NCI-H2227 (cell line): ENCODE measurements around the gene RRP15.

Experiments
- DNase-seq: peaks from one replicate; lab custom pipeline; 2025; ENCODE audit not compliant: unreplicated experiment; lab: John Stamatoyannopoulos, UW

RRP15 gene

DNA sequence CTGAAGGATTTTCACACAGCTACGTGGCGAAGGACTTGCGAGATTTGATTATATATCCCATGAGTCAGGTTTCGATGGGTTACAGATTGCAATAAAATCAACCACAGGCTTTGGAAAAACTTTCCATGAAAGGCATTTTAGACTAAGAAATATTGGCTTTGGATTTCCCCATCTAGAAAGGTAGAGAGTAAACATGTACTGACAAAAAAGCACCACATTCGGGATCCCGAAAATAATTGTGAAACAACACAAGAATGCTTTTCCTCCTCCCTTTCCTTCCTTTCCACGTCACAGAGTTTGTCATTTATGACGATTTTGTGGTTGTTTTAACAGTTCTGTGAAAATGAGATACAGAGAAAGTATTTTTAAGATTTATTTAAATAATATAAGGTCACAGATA, 98.6 kb downstream of the RRP15 start:
- DNase-seq = no peak

DNA sequence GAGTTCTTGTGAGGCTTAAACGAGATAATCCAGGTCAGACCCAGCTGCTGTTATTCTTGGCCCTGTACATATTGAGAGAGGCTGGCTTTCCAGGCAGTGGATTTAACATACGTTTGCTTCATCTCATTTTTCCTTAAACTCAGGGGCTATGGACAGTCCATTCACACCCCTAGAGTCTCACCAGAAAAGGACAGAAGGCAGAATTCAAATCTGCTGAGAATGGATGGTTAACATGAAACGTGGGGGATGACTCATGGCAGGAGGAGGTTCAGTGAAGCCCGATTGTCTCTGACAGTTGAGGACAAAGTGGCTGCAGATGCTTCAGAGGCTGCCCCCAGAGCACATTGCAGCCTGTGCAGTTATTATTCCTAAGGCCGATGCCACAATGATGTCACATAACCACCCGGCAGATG, 99.5 kb downstream of the RRP15 start:
- peak; percentile 16 for DNase-seq
